GM19372 (cell line): ENCODE results near the gene ZBTB1.
"Not testable (repeated sequence)": the region's sequence is repeated elsewhere in the genome, so short reads cannot be mapped to it uniquely, and the experiment has no call there.

Experiments
- ATAC-seq: cut with Tn5 transposase; IDR thresholded peaks from one replicate; pipeline ENCODE4 v1.9.1; 2021; ENCODE audit warnings: mild to moderate bottlenecking, low read depth, moderate library complexity; ENCODE audit not compliant: unreplicated experiment

ZBTB1 gene

GRCh38 chr14:64520699-64521098, 16.1 kb downstream of the ZBTB1 start:
- ATAC-seq, result no peak

- ATAC-seq, result no peak
These were observed 18.2 kb downstream of the ZBTB1 start for GRCh38 chr14:64522591-64523355.

DNA sequence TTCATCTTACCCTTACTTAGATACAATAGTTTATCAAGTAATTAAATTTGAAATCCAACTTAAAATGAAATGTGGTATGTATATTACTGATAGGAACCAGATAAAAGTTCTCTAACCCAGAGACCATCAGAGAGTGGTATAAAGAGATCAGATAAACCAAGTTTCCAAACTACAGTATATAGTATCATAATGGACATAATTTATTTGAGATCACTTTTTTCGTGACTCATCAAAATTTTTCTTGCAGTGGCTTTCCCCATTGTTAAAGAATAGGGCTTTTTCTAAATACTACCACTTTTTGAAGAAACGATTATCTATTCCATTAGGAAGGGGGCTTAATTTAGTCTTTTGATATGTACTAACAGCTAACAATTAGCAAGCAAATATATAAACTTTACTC, 20.8 kb downstream of the ZBTB1 start:
- ATAC-seq, result no peak

DNA sequence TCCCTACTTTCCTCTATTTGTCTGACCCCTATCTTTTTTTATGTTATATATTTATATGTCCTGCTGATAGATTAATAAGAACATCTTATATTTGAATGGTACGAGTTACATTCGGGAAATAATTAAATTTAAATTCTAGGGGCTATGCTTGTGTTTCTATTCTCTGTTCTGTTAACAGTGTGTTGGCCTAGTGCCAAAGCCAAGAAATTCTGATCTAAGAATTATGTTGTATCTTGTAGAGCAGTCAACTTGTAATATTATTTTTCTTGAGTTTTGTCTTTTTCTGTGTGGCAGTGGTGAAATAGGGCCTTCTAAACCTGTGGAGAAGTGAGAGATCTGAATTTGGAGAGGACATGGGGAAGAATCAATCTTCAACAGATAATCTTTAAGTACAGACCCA, 27.0 kb downstream of the ZBTB1 start:
- ATAC-seq, result no peak

DNA sequence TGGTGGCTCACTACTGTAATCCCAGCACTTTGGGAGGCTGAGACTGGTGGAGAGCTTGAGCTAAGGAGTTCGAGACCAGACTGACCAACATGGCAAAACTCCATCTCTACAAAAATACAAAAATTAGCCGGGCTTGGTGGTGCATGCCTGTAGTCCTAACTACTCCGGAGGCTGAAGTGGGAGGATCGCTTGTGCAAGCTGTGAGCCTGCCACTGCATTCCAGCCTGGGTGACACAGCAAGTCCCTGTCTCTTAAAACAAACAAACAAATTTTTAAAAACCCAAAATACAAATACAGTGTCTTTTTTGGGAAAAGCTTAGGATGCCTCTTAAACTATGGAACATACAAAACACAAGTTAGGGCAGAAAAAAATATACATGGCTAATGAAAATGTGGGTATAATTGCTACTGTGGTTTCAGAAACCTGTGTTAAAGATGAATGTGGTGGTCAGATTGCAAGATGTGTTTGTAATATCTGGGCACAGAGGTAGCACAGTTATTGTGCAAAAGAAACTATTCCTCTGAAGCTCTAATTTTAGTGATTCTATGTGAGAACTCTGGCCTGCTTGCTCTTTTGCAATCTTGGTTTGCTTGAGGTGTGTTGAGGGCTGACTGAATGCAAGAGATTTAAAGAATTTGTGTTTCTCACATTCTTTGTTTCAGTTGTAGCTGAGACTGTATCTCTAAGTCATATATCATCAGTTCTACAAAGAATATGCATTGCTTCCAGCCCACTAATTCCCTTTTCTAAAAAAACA, 32.1 kb downstream of the ZBTB1 start:
- no peak for ATAC-seq

DNA sequence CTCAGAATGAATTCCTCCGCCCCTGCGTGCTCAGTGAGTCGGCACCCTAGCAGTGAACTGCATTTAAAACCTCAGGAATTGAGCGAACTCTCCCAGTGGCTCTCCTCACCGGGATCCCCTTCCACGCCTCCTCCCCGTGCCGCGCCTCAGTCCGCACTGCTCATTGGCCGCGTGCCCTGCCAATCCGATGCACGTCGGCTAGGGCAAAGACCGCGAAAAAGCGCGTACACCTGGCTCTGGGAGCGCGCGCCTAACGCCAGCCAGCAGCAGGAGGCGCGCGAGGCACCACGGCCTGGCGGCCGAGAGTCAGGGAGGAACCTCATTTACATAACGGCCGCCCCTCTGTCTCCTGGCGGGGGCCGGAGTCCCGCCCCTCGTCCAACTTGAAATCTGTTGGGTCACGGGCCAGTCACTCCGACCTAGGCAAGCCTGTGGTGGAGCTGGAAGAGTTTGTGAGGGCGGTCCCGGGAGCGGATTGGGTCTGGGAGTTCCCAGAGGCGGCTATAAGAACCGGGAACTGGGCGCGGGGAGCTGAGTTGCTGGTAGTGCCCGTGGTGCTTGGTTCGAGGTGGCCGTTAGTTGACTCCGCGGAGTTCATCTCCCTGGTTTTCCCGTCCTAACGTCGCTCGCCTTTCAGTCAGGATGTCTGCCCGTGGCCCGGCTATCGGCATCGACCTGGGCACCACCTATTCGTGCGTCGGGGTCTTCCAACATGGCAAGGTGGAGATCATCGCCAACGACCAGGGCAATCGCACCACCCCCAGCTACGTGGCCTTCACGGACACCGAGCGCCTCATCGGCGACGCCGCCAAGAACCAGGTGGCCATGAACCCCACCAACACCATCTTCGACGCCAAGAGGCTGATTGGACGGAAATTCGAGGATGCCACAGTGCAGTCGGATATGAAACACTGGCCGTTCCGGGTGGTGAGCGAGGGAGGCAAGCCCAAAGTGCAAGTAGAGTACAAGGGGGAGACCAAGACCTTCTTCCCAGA, 35.9 kb downstream of the ZBTB1 start, which contains the start of gene HSPA2:
TSS of gene HSPA2 (plus strand) at position 534 of the 995 bp plus-strand sequence. CDS start at position 643, 109 bp downstream.
- ATAC-seq, result peak; percentile 91

DNA sequence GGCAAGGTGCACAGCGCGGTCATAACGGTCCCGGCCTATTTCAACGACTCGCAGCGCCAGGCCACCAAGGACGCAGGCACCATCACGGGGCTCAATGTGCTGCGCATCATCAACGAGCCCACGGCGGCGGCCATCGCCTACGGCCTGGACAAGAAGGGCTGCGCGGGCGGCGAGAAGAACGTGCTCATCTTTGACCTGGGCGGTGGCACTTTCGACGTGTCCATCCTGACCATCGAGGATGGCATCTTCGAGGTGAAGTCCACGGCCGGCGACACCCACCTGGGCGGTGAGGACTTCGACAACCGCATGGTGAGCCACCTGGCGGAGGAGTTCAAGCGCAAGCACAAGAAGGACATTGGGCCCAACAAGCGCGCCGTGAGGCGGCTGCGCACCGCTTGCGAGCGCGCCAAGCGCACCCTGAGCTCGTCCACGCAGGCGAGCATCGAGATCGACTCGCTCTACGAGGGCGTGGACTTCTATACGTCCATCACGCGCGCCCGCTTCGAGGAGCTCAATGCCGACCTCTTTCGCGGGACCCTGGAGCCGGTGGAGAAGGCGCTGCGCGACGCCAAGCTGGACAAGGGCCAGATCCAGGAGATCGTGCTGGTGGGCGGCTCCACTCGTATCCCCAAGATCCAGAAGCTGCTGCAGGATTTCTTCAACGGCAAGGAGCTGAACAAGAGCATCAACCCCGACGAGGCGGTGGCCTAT, 36.8 kb downstream of the ZBTB1 start:
- ATAC-seq, result no peak

GRCh38 chr14:64541972-64542835, 37.6 kb downstream of the ZBTB1 start:
- ATAC-seq, result no peak

GRCh38 chr14:64542836-64543201, 38.2 kb downstream of the ZBTB1 start:
- ATAC-seq, result no peak

DNA sequence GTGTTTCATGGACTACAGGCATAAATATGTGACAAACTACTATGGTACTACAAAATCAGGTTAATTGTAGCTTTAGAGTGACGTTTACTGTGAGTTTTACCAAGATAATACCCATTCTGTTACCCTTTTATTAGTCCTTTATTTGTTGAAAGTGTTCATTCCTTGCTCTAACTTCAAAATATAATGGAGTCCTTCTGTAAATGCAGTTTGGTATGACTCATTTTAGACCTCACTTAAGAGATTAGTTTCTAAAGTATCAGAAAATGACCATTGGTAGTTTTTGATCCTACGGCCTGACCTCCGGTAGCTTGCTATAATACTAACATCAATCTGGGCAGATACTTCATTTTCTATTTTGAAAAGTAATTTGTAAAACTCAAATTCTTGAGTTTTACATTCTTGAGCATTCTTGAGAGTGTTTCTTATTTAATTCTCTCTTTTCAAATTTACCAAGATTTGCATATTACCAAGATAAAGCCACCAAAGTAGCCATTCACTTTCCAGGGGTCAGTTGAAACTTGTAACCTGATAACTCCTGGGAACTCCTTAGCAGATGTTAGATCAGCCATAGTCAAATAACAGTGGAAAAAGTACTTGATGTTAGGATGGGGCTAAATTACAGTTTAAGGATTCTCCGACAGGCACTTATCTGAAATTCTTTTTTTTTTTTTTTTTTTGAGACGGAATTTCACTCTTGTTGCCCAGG, 40.2 kb downstream of the ZBTB1 start:
- ATAC-seq, result no peak

DNA sequence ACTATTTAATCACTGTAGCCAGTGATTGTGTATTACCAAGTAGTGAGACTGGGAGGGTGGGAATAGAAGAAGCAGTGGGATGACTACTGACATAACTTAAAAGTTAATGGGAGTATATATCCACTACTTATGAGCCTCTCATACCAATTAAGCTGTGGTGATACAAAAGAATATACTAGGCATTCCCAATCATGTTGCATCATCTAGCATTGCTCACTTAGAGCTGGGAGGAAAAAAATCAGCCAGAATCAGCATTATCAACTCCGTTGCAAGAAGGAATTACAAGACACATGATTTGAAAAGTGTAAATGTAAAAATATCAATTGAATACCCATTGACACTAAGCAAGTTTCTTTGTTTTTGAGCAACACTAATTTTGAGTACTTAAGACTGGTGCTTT, 44.4 kb downstream of the ZBTB1 start:
- ATAC-seq, result no peak

DNA sequence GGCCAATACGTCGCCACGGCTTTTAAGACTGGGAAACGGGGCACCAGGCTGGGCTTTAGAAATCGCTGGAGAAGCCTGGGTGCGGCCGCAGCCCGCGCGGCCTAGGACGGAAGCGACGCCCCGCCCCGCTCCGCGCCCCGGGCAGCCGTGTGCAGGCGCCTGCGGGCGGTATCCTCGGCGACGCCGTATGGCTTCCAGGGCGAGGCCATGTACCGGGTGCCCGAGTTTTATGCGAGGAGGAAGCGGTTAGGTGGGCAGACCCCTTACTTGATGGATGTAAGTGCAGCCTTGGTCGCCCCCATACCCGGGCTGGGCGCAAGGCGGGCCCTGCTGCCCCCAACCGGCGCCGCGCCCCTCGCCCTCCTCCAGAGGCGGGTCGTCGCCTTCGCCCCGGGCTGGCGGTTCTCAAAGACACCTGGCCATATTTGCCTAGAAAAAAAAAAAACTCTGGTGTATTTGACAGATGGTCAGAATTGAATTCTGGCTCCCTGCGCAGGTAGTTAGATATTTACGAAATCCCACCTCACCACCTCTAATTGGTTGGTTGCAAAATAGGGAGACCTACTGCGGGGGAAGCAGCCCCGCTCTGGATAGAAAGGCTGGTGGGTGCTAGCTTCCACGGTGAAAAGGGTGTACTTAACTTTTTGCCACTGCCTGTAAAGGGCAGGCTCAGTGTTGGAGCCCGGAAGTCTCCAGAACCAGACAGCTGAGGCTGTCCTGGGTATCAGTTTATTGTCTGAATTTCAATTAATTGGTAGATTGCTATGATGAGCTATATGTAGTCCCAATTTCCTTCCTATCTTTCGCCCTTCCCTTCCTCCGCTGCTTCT, 45.4 kb downstream of the ZBTB1 start, which contains the start of gene PPP1R36:
TSS of gene PPP1R36 (plus strand) at position 171 of the 830 bp plus-strand sequence. CDS start at position 208, 37 bp downstream.
- no peak for ATAC-seq

DNA sequence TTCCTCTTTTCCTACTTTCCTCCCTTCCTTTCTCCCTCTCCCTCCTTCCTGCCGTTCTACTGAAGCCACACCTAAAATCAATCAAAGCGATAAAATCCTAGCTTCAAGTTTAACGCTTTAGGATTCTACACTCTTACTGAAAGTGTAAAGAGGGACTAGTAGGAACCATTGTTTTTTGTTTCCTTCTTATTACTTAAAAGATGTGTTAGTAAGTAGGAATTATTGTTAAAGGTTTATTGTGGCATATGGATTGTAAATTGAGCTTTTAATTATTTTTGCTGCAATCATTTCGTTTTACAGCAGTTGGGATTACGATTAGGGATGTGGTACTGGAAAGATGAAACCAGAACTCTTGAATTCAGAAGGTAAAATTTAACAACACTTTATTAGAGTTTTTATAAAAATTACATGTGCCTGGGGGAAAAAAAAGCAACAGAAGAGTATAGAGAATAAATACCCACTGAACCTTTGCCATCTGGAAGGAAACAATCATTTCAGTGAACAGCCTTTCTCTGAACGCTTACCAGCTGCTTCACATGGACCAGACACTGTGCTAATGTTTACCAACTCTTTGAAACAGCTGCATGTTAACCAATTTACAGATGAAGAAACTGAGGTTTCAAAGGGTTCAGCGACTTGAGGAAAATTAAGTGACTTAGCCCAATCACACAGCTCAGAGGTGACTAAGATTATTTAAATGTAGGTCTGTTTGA, 46.2 kb downstream of the ZBTB1 start:
- no peak for ATAC-seq

- no peak for ATAC-seq
These were observed 50.0 kb downstream of the ZBTB1 start for GRCh38 chr14:64554556-64554955.

DNA sequence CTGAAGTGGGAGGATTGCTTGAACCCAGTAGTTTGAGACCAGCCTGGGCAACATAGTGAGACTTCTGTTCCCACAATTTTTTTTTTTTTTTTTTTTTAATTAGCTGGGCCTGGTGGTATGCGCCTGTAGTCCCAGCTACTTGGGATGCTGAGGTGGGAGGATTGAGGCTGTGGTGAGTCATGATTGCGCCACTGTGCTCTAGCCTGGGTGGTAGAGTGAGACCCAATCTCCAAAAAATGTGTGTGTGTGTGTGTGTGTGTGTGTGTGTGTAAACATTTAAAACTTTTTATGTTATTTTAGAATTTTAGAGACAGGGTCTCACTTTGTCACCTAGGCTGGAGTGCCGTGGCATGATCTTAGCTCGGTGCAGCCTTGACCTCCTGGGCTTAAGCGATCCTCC, 52.0 kb downstream of the ZBTB1 start:
- no peak for ATAC-seq

DNA sequence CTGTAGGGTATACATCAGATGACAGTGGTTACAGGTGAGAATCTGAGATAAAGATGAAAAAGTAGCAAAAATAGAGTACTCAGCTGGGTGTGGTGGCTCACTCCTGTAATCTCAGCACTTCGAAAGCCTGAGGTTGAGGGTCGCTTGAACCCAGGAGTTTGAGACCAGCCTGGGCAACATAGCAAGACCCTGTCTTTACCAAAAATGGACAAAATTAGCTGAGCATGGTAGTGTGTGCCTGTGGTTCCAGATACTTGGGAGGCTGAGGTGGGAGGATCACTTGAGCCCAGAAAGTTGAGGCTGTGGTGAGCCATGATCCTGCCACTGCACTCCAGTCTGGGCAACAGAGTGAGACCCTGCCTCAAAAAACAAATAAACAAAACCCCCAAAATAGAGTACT, 53.6 kb downstream of the ZBTB1 start:
- not testable (repeated sequence) for ATAC-seq

DNA sequence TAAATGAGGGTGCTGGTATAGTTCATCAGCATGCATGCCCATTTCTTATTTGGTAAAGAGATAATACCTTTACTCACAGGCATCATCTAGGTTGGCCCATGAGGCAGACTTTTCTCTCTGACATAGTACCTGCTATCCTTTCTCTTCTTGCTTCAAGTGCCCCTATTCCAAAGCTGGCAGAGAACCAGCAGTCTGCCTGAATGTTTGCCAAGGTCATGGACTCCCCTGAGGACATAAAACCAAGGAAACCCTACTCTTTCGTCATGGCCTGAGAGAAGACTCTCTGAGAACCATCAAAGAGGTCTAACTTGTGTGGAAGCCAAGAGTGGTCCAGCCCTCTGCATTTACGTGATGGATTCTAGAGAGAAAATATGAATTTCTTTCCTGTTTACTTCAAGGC, 57.1 kb downstream of the ZBTB1 start:
- ATAC-seq, result no peak
